HEK293T (cell line): ENCODE data around the gene NCF4.

Source experiments
- CTCF ChIA-PET: fragments of 350-600 bp; formaldehyde crosslinking; extraction: SDS; loops from one replicate; lab custom pipeline; 2021; ENCODE audit warnings: antibody characterized with exemption, inconsistent platforms; lab: Yijun Ruan, JAX
- POLR2A ChIA-PET: fragments of 350-600 bp; formaldehyde crosslinking; extraction: SDS; loops from one replicate; lab custom pipeline; 2020; ENCODE audit warnings: antibody characterized with exemption, inconsistent platforms; lab: Yijun Ruan, JAX
- DNase-seq: peaks from one replicate; pipeline ENCODE4 v3.0.0; 2012; ENCODE audit warnings: mixed read lengths; ENCODE audit errors: extremely low spot score
- ARNT ChIP-seq: fragments of 450-650 bp; IDR thresholded peaks from 2 replicates; pipeline ENCODE4 v1.6.1; 2017; ENCODE audit warnings: mild to moderate bottlenecking
- BHLHE40 ChIP-seq: fragments of 450-650 bp; IDR thresholded peaks from 2 replicates; pipeline ENCODE4 v1.6.1; 2016; ENCODE audit warnings: mild to moderate bottlenecking, moderate library complexity, borderline replicate concordance
- CTBP1 ChIP-seq: fragments of 450-650 bp; IDR thresholded peaks from 2 replicates; pipeline ENCODE4 v1.6.1; 2016; ENCODE audit warnings: borderline replicate concordance
- ELF4 ChIP-seq: fragments of 450-650 bp; IDR thresholded peaks from 2 replicates; pipeline ENCODE4 v1.6.1; 2017; ENCODE audit warnings: antibody characterized with exemption
- FOXA1 ChIP-seq: fragments of 450-650 bp; IDR thresholded peaks from 2 replicates; pipeline ENCODE4 v1.6.1; 2016; ENCODE audit warnings: mild to moderate bottlenecking
- FOXM1 ChIP-seq: fragments of 450-650 bp; IDR thresholded peaks from 2 replicates; pipeline ENCODE4 v1.6.1; 2017; ENCODE audit warnings: mild to moderate bottlenecking, borderline replicate concordance
- HDGF ChIP-seq: fragments of 450-650 bp; IDR thresholded peaks from 2 replicates; pipeline ENCODE4 v1.6.1; 2017; ENCODE audit warnings: antibody characterized with exemption, borderline replicate concordance
- L3MBTL2 ChIP-seq: fragments of 450-650 bp; conservative IDR thresholded peaks from 2 replicates; pipeline ENCODE4 v1.6.1; 2016; ENCODE audit warnings: mild to moderate bottlenecking
- LEF1 ChIP-seq: fragments of 450-650 bp; IDR thresholded peaks from 2 replicates; pipeline ENCODE4 v1.6.1; 2017; ENCODE audit warnings: mild to moderate bottlenecking, borderline replicate concordance
- NFRKB ChIP-seq: fragments of 450-650 bp; IDR thresholded peaks from 2 replicates; pipeline ENCODE4 v1.6.1; 2016; ENCODE audit warnings: mild to moderate bottlenecking, moderate library complexity
- SP1 ChIP-seq: fragments of 450-650 bp; IDR thresholded peaks from 2 replicates; pipeline ENCODE4 v1.6.1; 2017
- SUZ12 ChIP-seq: fragments of 450-650 bp; IDR thresholded peaks from 2 replicates; pipeline ENCODE4 v1.6.1; 2016; ENCODE audit warnings: mild to moderate bottlenecking
- TARDBP ChIP-seq: fragments of 450-650 bp; IDR thresholded peaks from 2 replicates; pipeline ENCODE4 v1.6.1; 2016
- ZNF384 ChIP-seq: fragments of 450-650 bp; IDR thresholded peaks from 2 replicates; pipeline ENCODE4 v1.6.1; 2016
- TF ChIP-seq, protein P1 (sequence below): fragments of 450-650 bp; IDR thresholded peaks from 2 replicates; pipeline ENCODE4 v1.6.1; 2016

The NCF4 gene

DNA sequence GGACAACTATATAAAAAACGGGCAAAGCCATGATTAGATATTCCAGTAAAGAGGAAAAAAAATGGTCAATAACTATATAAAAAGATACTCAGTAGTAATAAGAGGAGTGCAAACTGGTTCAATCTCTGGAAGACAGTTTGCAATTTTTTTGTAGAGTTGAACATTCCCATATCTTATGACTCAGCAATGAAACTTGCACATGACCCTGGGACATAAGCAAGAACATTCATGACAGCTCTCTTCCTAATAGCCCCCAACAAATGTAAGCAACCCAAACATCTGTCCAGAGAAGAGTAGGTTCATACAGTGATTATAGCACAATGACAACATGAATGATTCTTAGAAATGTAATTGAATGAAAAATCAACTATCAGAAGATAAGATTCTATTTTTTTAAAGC is 30.8 kb downstream of the NCF4 start:
- TF ChIP-seq SP1 (no peak), HDGF (no peak), ELF4 (no peak), FOXA1 (no peak), BHLHE40 (no peak), L3MBTL2 (no peak)
- TF ChIP-seq, protein P1, sequence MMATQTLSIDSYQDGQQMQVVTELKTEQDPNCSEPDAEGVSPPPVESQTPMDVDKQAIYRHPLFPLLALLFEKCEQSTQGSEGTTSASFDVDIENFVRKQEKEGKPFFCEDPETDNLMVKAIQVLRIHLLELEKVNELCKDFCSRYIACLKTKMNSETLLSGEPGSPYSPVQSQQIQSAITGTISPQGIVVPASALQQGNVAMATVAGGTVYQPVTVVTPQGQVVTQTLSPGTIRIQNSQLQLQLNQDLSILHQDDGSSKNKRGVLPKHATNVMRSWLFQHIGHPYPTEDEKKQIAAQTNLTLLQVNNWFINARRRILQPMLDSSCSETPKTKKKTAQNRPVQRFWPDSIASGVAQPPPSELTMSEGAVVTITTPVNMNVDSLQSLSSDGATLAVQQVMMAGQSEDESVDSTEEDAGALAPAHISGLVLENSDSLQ: no peak
- POLR2A ChIA-PET: no interaction called here
- DNase-seq: no peak
- CTCF ChIA-PET: interaction anchor here (1.6 kb wide), 1 partner anchor 35 kb away, joined by 3 read pairs; no protein-coding TSS in a partner anchor

DNA sequence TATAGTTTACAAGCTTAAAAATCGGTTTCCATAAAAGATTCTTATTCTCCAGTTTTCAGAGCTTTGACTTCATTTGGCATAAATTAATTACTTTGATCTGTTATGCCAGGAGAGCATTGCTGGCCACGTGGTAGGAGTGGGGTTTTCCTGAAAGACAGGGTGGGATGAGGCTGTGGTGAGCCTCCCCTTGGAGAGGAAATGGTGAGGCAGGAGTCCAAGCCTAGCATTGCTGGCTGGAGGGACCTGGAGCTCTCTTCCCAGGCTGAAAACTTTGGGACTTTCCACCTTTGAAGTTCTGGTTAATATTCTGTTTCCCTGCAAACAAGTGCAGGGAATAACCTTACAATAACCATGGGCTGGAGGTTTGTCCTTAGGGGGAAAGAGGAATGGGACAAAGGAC is 31.5 kb downstream of the NCF4 start:
- POLR2A ChIA-PET: no interaction called here
- CTCF ChIA-PET: interaction anchor here (1.6 kb wide), 1 partner anchor 36 kb away, joined by 3 read pairs; no protein-coding TSS in a partner anchor
- no peak for TF ChIP-seq ELF4
- TF ChIP-seq NFRKB: no peak
- no peak for TF ChIP-seq L3MBTL2
- no peak for TF ChIP-seq TARDBP
- TF ChIP-seq, protein P1: no peak
- no peak for TF ChIP-seq BHLHE40
- TF ChIP-seq FOXA1: no peak
- no peak for TF ChIP-seq FOXM1
- TF ChIP-seq SUZ12: no peak
- TF ChIP-seq ZNF384: no peak
- TF ChIP-seq ARNT: no peak

DNA sequence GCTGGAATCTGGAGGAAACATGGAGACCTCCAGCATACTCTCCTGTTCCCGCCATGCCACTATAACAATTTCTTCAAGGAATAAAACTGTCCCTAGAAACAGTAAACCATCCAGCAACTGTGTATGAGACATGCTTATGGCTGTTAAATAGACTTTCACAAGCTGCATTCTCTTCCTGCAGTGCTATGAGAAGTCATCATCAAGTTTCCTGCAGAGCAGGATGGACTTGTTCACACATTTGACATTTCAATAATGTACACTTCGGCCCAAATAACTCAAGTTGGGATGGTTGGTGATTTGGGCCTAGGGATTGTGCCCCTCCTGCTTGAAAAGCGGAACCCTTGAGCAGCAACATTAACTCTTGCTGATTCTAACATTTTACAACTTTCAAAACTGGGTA is 32.5 kb downstream of the NCF4 start:
- TF ChIP-seq L3MBTL2 (no peak), NFRKB (no peak), FOXM1 (no peak)
- POLR2A ChIA-PET: no interaction called here
- CTCF ChIA-PET: no interaction called here
- DNase-seq: no peak

More for the DNA sequence above, 31.5 kb downstream of the NCF4 start:
- DNase-seq: no peak

DNA sequence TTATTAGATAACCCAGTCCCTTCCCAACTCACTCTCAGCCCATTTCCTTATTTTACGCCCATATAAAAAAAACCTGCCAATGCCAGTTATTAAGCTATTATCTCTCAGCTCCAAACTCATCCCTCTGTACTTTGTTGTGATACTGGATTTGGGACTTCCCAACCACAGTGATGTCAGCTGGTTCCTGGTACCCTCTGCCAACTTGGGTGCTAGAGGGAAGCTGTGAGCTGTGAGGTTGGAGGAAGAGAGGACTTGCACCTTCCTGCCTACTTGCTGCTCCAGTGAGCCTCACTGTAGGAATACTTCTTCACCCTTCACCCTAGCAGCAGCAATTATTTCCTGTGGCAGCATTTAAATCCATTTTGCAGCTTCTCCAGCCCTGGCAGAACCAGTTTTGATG is 33.5 kb downstream of the NCF4 start:
- no peak for TF ChIP-seq HDGF
- ChIA-PET POLR2A (no interaction called here), CTCF (interaction anchor here (1.0 kb wide), 1 partner anchor 38 kb away, joined by 5 read pairs; no protein-coding TSS in a partner anchor)
- no peak for DNase-seq

DNA sequence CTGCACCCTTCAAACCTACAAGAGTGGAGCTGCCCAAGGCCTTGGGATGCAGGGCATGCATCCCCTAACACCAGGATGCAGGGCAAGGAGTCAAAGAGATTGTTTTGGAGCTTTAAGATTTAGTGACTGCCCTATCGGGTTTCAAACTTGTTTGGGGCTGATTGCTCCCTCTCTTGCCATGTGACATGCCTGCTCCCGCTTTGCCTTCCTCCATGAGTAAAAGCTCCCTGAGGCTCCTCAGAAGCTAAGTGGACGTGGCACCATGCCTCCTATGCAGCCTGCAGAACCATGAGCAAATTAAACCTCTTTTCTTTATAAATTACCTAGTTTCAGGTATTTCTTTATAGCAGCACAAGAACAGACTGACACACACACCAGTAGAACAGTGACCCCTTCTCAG is 36.8 kb downstream of the NCF4 start:
- ChIA-PET CTCF (no interaction called here), POLR2A (no interaction called here)
- DNase-seq: no peak

DNA sequence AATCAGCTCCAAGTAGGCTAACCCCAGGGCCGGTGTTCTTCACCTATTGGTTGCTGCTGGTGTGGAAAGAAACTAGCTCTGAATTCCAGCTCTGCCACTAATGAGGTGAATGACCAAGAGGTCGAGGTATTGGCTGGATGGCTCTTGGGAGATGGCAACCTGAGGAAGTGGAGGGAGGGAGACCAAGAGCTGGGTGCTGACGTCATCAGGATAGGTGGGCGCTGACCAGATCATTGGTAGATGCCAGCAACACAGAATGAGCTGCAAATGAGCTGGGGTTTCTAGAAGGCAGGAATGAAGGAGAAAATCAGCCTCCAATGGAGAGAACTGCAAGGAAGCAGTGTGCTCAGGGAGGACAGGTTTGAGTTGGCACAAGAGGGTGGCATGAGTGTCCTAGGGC is 37.9 kb downstream of the NCF4 start:
- ChIA-PET CTCF (no interaction called here), POLR2A (no interaction called here)
- no peak for DNase-seq
- TF ChIP-seq L3MBTL2 (no peak), TARDBP (no peak), ZNF384 (no peak), ELF4 (no peak)

More for the DNA sequence above, 36.8 kb downstream of the NCF4 start:
- no peak for TF ChIP-seq NFRKB
- TF ChIP-seq SUZ12: no peak
- no peak for TF ChIP-seq SP1
- no peak for TF ChIP-seq L3MBTL2
- no peak for TF ChIP-seq CTBP1
- TF ChIP-seq TARDBP: no peak
- TF ChIP-seq FOXA1: no peak
- TF ChIP-seq ARNT: no peak
- no peak for TF ChIP-seq ZNF384
- TF ChIP-seq BHLHE40: no peak
- no peak for TF ChIP-seq FOXM1
- no peak for TF ChIP-seq ELF4
- TF ChIP-seq LEF1: no peak

DNA sequence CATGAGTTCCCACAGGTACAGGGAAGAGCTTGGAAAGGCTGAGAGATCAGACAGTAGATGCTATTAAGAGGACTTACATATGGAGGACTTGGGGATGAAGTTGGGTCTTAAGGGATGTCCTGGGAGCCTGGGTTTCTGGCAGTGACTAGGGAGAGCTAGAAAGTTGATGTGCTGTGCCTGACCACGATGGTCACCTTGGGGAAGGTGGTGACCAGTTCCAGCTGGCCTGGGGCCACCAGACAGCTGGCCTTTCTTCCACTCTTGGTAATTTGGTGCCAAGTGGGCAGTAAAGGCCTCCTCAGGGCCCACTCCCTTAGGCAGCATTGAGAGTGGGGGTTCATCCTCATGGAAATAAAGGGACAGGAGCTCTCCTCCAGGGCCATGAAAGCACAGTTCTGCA is 38.7 kb downstream of the NCF4 start:
- no peak for DNase-seq
- ChIA-PET CTCF (no interaction called here), POLR2A (no interaction called here)
- TF ChIP-seq, protein P1: no peak
- TF ChIP-seq ELF4: no peak
- no peak for TF ChIP-seq FOXM1
- TF ChIP-seq LEF1: no peak
- TF ChIP-seq L3MBTL2: no peak
- no peak for TF ChIP-seq TARDBP
- TF ChIP-seq NFRKB: no peak

DNA sequence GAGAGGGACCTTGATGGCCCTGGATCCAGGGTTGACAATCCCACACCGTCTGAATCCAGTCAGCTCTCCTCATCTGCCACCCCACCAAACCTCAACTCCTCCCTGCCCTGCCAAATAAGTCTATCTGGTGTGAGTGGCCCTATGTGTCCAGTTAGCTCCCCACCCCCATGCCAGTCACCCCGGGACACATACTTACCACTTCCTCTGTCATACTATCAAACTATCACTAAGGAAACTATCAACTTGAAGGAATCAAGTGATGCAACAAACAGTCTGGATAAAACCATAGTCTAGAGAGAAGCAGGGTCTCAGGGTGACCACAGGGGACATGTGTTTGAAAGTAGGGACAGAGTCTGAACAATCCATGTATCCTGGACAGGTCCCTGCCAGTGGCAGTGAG is 39.4 kb downstream of the NCF4 start:
- TF ChIP-seq, protein P1: no peak
- TF ChIP-seq FOXA1 (no peak), TARDBP (no peak), NFRKB (no peak), CTBP1 (no peak), ZNF384 (no peak), HDGF (no peak), L3MBTL2 (no peak), FOXM1 (no peak), LEF1 (no peak), ARNT (no peak), SP1 (no peak), ELF4 (no peak)
- ChIA-PET CTCF (no interaction called here), POLR2A (no interaction called here)
- DNase-seq: no peak
